ENCODE data around the gene MATN4. TPM values are rescaled to one million over a fixed set of nuclear protein-coding genes. Genes with fewer than 3 reads are reported as not detected.

MATN4 gene
- total and polyA plus RNA-seq, 2 of the 13 experiments (the other 11 are each of a cell fraction or from before 2014, with no cell fraction given): not detected

DNA sequence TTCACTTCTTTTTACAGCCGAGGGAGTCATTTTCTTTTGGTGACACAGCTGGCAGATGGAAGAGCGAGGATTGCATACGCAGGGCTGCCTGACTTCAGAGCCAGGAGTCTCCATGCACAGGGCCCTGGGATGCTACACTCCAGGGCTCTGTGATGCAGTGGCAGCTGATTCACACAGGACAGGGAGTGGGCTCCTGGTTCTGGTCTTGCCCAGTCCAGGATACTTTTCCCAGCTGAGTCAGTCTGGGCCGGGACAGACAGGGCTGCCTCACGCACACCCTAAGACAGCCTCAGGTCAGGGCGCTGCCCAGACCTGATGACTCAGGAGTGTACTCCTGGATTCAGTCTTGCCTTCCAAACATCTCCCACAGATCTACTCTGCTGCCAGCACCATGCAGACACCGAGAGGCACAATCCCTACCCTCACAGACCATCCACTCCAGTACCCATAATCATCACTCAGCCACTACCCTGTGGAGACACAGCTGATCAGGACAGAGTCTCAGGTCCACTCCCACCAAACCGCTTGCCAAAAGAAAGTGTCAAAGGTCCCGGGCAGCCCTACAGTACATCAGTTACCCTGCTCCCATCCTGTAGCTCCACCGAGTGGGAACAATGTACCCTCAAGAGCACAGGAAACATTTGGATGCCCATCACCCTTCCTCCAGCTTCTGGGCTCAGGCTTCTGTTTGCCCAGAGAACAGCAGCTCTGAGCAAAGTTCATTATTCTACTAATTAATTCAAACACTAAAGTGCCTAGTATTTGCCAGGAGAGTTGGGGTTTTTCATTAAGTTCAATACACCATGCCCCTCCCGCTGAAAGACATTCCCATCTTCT lies 28.6 kb upstream of the MATN4 start (continued):
- TF ChIP-seq, protein P1, sequence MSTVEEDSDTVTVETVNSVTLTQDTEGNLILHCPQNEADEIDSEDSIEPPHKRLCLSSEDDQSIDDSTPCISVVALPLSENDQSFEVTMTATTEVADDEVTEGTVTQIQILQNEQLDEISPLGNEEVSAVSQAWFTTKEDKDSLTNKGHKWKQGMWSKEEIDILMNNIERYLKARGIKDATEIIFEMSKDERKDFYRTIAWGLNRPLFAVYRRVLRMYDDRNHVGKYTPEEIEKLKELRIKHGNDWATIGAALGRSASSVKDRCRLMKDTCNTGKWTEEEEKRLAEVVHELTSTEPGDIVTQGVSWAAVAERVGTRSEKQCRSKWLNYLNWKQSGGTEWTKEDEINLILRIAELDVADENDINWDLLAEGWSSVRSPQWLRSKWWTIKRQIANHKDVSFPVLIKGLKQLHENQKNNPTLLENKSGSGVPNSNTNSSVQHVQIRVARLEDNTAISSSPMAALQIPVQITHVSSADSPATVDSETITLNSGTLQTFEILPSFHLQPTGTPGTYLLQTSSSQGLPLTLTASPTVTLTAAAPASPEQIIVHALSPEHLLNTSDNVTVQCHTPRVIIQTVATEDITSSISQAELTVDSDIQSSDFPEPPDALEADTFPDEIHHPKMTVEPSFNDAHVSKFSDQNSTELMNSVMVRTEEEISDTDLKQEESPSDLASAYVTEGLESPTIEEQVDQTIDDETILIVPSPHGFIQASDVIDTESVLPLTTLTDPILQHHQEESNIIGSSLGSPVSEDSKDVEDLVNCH (CRISPR knock-in tag; IDR thresholded peaks at IDR 0.05): no peak
- TF ChIP-seq ZNF546 (CRISPR knock-in tag; conservative IDR thresholded peaks at IDR 0.05) (no peak), KLF16 (CRISPR knock-in tag; IDR thresholded peaks at IDR 0.05) (no peak; a peak in 1 of 4 replicates), ZNF691 (CRISPR knock-in tag; IDR thresholded peaks at IDR 0.05; ENCODE audit: borderline replicate concordance, low read depth) (no peak), PHF21A (CRISPR knock-in tag; IDR thresholded peaks at IDR 0.05) (peak; percentile 63), CCDC6 (CRISPR knock-in tag; IDR thresholded peaks at IDR 0.05) (peak; percentile 71), EP300 (IDR thresholded peaks at IDR 0.05; ENCODE audit: low read depth in 2 of 2, low read length in 2 of 2) (peak in 1 of 2 experiments; percentile 48; a peak in 1 of 4 replicates), EP300 (CRISPR knock-in tag; IDR thresholded peaks at IDR 0.05; ENCODE audit: borderline replicate concordance) (peak; percentile 50; the same call in 1 of the 2 replicates), ATF1 (CRISPR knock-in tag; IDR thresholded peaks at IDR 0.05) (no peak), ARNTL (CRISPR knock-in tag; IDR thresholded peaks at IDR 0.05) (peak; percentile 43; the same call in 1 of the 2 replicates), ZNF703 (CRISPR knock-in tag; IDR thresholded peaks at IDR 0.05; ENCODE audit: borderline replicate concordance) (no peak), SOX5 (CRISPR knock-in tag; IDR thresholded peaks at IDR 0.05; ENCODE audit: borderline replicate concordance) (peak; percentile 8; the same call in 1 of the 2 replicates), TBX3 (IDR thresholded peaks at IDR 0.05; ENCODE audit: borderline replicate concordance) (no peak; the same call in 1 of the 2 replicates), MIER3 (CRISPR knock-in tag; IDR thresholded peaks at IDR 0.05; ENCODE audit: borderline replicate concordance) (no peak), RCOR2 (CRISPR knock-in tag; IDR thresholded peaks at IDR 0.05) (no peak), ZBTB3 (CRISPR knock-in tag; IDR thresholded peaks at IDR 0.05; ENCODE audit: borderline replicate concordance, low read depth) (no peak), ZNF431 (CRISPR knock-in tag; IDR thresholded peaks at IDR 0.05; ENCODE audit: borderline replicate concordance, low read depth) (no peak), ZNF331 (CRISPR knock-in tag; IDR thresholded peaks at IDR 0.05) (no peak; the same call in 1 of the 2 replicates), PAX8 (CRISPR knock-in tag; IDR thresholded peaks at IDR 0.05; ENCODE audit: borderline replicate concordance) (no peak)
- TF ChIP-seq, protein P2, sequence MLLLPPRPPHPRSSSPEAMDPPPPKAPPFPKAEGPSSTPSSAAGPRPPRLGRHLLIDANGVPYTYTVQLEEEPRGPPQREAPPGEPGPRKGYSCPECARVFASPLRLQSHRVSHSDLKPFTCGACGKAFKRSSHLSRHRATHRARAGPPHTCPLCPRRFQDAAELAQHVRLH (CRISPR knock-in tag; IDR thresholded peaks at IDR 0.05; ENCODE audit: borderline replicate concordance, low read depth): no peak
- TF ChIP-seq, protein P3, sequence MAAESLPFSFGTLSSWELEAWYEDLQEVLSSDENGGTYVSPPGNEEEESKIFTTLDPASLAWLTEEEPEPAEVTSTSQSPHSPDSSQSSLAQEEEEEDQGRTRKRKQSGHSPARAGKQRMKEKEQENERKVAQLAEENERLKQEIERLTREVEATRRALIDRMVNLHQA (CRISPR knock-in tag; IDR thresholded peaks at IDR 0.05): no peak
- TF ChIP-seq, protein P4, sequence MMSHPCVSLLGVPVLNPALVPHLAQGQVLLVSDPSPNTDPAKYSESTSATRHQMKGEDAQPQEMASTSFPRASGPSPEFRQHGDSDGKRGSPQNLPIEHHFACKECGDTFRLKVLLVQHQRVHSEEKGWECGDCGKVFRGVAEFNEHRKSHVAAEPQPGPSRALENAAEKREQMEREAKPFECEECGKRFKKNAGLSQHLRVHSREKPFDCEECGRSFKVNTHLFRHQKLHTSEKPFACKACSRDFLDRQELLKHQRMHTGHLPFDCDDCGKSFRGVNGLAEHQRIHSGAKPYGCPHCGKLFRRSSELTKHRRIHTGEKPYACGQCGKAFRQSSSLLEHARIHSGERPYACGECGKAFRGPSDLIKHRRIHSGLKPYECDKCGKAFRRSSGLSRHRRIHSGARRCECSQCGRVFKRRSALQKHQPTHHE (CRISPR knock-in tag; IDR thresholded peaks at IDR 0.05; ENCODE audit: borderline replicate concordance): no peak
- TF ChIP-seq, protein P5, sequence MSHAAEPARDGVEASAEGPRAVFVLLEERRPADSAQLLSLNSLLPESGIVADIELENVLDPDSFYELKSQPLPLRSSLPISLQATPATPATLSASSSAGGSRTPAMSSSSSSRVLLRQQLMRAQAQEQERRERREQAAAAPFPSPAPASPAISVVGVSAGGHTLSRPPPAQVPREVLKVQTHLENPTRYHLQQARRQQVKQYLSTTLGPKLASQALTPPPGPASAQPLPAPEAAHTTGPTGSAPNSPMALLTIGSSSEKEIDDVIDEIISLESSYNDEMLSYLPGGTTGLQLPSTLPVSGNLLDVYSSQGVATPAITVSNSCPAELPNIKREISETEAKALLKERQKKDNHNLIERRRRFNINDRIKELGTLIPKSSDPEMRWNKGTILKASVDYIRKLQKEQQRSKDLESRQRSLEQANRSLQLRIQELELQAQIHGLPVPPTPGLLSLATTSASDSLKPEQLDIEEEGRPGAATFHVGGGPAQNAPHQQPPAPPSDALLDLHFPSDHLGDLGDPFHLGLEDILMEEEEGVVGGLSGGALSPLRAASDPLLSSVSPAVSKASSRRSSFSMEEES (CRISPR knock-in tag; IDR thresholded peaks at IDR 0.05): no peak
